Kidney (tissue), 14 donors: ENCODE data around the gene EIF3L. TPM values are rescaled to one million over a fixed set of nuclear protein-coding genes. Genes with fewer than 3 reads are reported as not detected.

Source experiments
- DNase-seq, 5 donors: peaks; one replicate each; pipeline ENCODE4 v3.0.0-alpha.2; 2013 to 2020
- FAIRE-seq: peaks from 2 replicates; lab custom pipeline; 2012; peaks lifted over from hg19 to GRCh38; lab: Jason Lieb, UNC
- H3K27ac ChIP-seq, 2 donors: one replicate each; pipeline ENCODE4 v1.7.0; 2013; ENCODE audit warnings: low read depth in 2 of 2, low read length in 2 of 2, inconsistent platforms in 1 of 2
- H3K27me3 ChIP-seq: one replicate; pipeline ENCODE4 v1.7.1; 2013; ENCODE audit warnings: low read length, inconsistent platforms; ENCODE audit not compliant: control insufficient read depth, insufficient read depth
- H3K36me3 ChIP-seq, 3 donors: one replicate each; pipeline versions ENCODE4 v1.7.0 to v1.7.1; 2013; ENCODE audit warnings: low read length in 3 of 3, control low read depth in 1 of 3, inconsistent platforms in 1 of 3; ENCODE audit not compliant: insufficient read depth in 3 of 3, control insufficient read depth in 2 of 3
- H3K4me1 ChIP-seq, 3 donors: one replicate each; pipeline versions ENCODE4 v1.7.0 to v1.7.1; 2013; ENCODE audit warnings: low read length in 3 of 3, inconsistent platforms in 1 of 3, low read depth in 1 of 3; ENCODE audit not compliant: control insufficient read depth in 2 of 3, insufficient read depth in 2 of 3
- H3K4me3 ChIP-seq, 3 donors: one replicate each; pipeline versions ENCODE4 v1.7.0 to v1.8.1; 2013; ENCODE audit warnings: low read length in 3 of 3, control low read depth in 1 of 3, inconsistent platforms in 1 of 3
- H3K9ac ChIP-seq, 3 donors: one replicate each; pipeline versions ENCODE4 v1.7.0 to v1.7.1; 2013; ENCODE audit warnings: low read length in 3 of 3, control low read depth in 1 of 3, inconsistent platforms in 1 of 3
- H3K9me3 ChIP-seq, 3 donors: one replicate each; pipeline versions ENCODE4 v1.7.0 to v1.7.1; 2013; ENCODE audit warnings: low read length in 3 of 3, control low read depth in 1 of 3, inconsistent platforms in 1 of 3; ENCODE audit not compliant: control insufficient read depth in 2 of 3, insufficient read depth in 1 of 3
- intact Hi-C: fragments of 100-400 bp; cut with DNase I; formaldehyde crosslinking; loops from one replicate; pipeline ENCODE4 v1.11.1; 2022
- microRNA-seq: library from miRNA; unstranded; fragments of <30 nt; microRNA quantifications from one replicate; pipeline ENCODE4 v1.2.0, GENCODE V29; 2020
- polyA plus RNA-seq: library from polyadenylated mRNA; stranded (reverse); fragments of 350-450 nt; fragmentation: Illumina TruSeq; extraction: RNeasy Lipid Tissue Mini Kit (QIAGEN cat#74804); gene quantifications from one replicate; pipeline ENCODE4 v1.2.3, GENCODE V29; 2014; ENCODE audit warnings: low read depth, low replicate concordance; ENCODE audit not compliant: insufficient read depth
- total RNA-seq: library from RNA; stranded (reverse); fragmentation: NEBNext Ultra II Directional; extraction: Animal tissue kit (Norgen Biotek cat#: 25700); gene quantifications from one replicate; pipeline ENCODE4 v1.2.1, GENCODE V29; 2021
- TF ChIP-seq, protein P1 (sequence below): IDR thresholded peaks from 3 replicates; pipeline ENCODE4 v1.5.1; 2012; ENCODE audit warnings: mild to moderate bottlenecking, moderate library complexity, borderline replicate concordance; ENCODE audit not compliant: insufficient read depth; ENCODE audit errors: extremely low read depth
- donor health status: control.
- donor health status: control.
- donor health status: control.
- donor health status: control.
- donor health status: control.
- donor health status: DM: yes; HTN: yes; CAD: no.
- donor health status: Normal renal cell carcinoma (clear cell type).

Gene EIF3L
- total and polyA plus RNA-seq, 2 donors from 2014 or later = 352 to 376 TPM

DNA sequence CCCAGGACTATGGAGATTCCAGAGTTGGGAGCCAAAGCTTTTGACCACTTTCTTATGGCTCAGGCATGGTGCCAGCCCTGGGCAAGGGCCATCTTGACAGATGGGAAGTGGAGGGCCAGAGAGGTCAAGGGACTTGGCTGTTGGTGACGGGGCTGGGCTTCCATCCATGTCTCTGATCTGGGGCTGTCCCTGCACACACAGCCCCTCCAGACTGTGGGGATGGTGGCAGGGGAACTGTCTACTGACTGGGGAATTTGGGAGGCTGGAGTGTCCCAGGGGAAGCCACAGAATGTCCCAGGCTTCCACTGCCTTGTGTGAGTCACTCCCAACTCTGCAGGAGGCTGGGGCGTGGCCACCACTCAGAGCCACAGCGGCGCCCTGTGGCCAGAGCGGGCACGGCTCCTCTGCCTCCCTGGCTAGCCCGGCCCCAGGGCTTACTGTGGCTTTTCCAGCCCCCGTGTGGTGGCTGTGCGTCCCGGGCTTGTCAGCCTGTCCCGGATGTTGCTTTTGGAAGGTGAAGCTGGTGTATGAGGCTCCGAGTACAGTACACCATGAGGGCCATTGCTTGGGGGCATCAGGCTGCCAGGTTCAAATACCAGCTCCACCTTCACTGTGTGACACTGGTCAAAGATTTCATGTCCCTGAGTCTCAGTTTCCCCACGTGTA, 84.6 kb downstream of the EIF3L start:
- TF ChIP-seq, protein P1, sequence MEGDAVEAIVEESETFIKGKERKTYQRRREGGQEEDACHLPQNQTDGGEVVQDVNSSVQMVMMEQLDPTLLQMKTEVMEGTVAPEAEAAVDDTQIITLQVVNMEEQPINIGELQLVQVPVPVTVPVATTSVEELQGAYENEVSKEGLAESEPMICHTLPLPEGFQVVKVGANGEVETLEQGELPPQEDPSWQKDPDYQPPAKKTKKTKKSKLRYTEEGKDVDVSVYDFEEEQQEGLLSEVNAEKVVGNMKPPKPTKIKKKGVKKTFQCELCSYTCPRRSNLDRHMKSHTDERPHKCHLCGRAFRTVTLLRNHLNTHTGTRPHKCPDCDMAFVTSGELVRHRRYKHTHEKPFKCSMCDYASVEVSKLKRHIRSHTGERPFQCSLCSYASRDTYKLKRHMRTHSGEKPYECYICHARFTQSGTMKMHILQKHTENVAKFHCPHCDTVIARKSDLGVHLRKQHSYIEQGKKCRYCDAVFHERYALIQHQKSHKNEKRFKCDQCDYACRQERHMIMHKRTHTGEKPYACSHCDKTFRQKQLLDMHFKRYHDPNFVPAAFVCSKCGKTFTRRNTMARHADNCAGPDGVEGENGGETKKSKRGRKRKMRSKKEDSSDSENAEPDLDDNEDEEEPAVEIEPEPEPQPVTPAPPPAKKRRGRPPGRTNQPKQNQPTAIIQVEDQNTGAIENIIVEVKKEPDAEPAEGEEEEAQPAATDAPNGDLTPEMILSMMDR = peak; percentile 95
- intact Hi-C loops = no loop called here
- H3K36me3 ChIP-seq = peaks cover 0 to 8% (median 3%) of the 10 kb centered on the region in 3 donors
- no peaks in the 10 kb centered on the region for H3K9me3 ChIP-seq
- no peaks in the 10 kb centered on the region for H3K27me3 ChIP-seq
- FAIRE-seq (no peak), DNase-seq (peak; percentile 88 to 96 (median 90))
- H3K9ac ChIP-seq = no peak overlapping the region
- no peak overlapping the region for H3K4me3 ChIP-seq
- H3K4me1 ChIP-seq = peaks cover 0 to 12% (median 12%) of the 10 kb centered on the region in 3 donors
- peak overlapping the region in 1 of 2 donors; percentile 63 for H3K27ac ChIP-seq

Small RNA genes within 50 kb of the gene (microRNA-seq; reads per million reads assigned to microRNA genes)
- gene MIR659 = not detected

Other genes with a start within 250 kb of the EIF3L start
- 61.2 TPM for gene GGA1, start 240.6 kb upstream of the EIF3L start, total RNA-seq
- 37.5 TPM for gene GGA1, start 240.6 kb upstream of the EIF3L start, polyA plus RNA-seq
- gene SH3BP1, start 209.8 kb upstream of the EIF3L start, total RNA-seq = 12.8 TPM
- 2.2 TPM for gene SH3BP1, start 209.8 kb upstream of the EIF3L start, polyA plus RNA-seq
- gene PDXP, start 190.7 kb upstream of the EIF3L start, total RNA-seq = 6.3 TPM
- gene PDXP, start 190.7 kb upstream of the EIF3L start, polyA plus RNA-seq = 29.6 TPM
- 227 TPM for gene LGALS1, start 173.8 kb upstream of the EIF3L start, total RNA-seq
- 496 TPM for gene LGALS1, start 173.8 kb upstream of the EIF3L start, polyA plus RNA-seq
- 27.5 TPM for gene NOL12, start 163.1 kb upstream of the EIF3L start, total RNA-seq
- gene NOL12, start 163.1 kb upstream of the EIF3L start, polyA plus RNA-seq = 26.3 TPM
- 125 TPM for gene TRIOBP, start 152.4 kb upstream of the EIF3L start, total RNA-seq
- gene TRIOBP, start 152.4 kb upstream of the EIF3L start, polyA plus RNA-seq = 32.1 TPM
- gene GCAT, start 41.5 kb upstream of the EIF3L start, total RNA-seq = 8.9 TPM
- 35.9 TPM for gene GCAT, start 41.5 kb upstream of the EIF3L start, polyA plus RNA-seq
- gene GALR3, start 26.0 kb upstream of the EIF3L start, total RNA-seq = not detected
- gene GALR3, start 26.0 kb upstream of the EIF3L start, polyA plus RNA-seq = not detected
- 21.3 TPM for gene ANKRD54, start 5.1 kb upstream of the EIF3L start, total RNA-seq
- 26.6 TPM for gene ANKRD54, start 5.1 kb upstream of the EIF3L start, polyA plus RNA-seq
- 30.9 TPM for gene MICALL1, start 56.9 kb downstream of the EIF3L start, total RNA-seq
- 9.6 TPM for gene MICALL1, start 56.9 kb downstream of the EIF3L start, polyA plus RNA-seq
- gene C22orf23, start 104.2 kb downstream of the EIF3L start, total RNA-seq = 0.57 TPM
- 1.0 TPM for gene C22orf23, start 104.2 kb downstream of the EIF3L start, polyA plus RNA-seq
- 57.9 TPM for gene POLR2F, start 104.3 kb downstream of the EIF3L start, total RNA-seq
- gene POLR2F, start 104.3 kb downstream of the EIF3L start, polyA plus RNA-seq = 121 TPM
- 1.5 TPM for gene SOX10, start 135.1 kb downstream of the EIF3L start, total RNA-seq
- gene SOX10, start 135.1 kb downstream of the EIF3L start, polyA plus RNA-seq = 0.22 TPM
- 43.4 TPM for gene PICK1, start 208.0 kb downstream of the EIF3L start, total RNA-seq
- 28.4 TPM for gene PICK1, start 208.0 kb downstream of the EIF3L start, polyA plus RNA-seq
- 0.31 TPM for gene SLC16A8, start 234.8 kb downstream of the EIF3L start, total RNA-seq
- 0.92 TPM for gene SLC16A8, start 234.8 kb downstream of the EIF3L start, polyA plus RNA-seq